Activated naive CD4-positive, alpha-beta T cell treated with anti-CD3 and anti-CD28 coated beads, Interleukin-2, amount 50 U/mL, for 24 hours (primary cell): ENCODE data around the gene OGFOD2.
A peak's percentile ranks its signal among the peaks of the same experiment; 100 is the strongest.
"Not testable (repeated sequence)": the region's sequence is repeated elsewhere in the genome, so short reads cannot be mapped to it uniquely, and the experiment has no call there.

Experiments used
- H3K27ac Mint-ChIP-seq: one replicate; pipeline ENCODE4 v1.8.0; 2021; ENCODE audit warnings: mild to moderate bottlenecking, mixed read lengths
- H3K27me3 Mint-ChIP-seq: one replicate; pipeline ENCODE4 v1.8.0; 2021; ENCODE audit warnings: mixed read lengths
- H3K36me3 Mint-ChIP-seq: one replicate; pipeline ENCODE4 v1.8.0; 2021; ENCODE audit warnings: mixed read lengths
- H3K4me1 Mint-ChIP-seq: one replicate; pipeline ENCODE4 v1.8.0; 2021; ENCODE audit warnings: mixed read lengths
- H3K4me3 Mint-ChIP-seq: one replicate; pipeline ENCODE4 v1.8.0; 2021; ENCODE audit warnings: mild to moderate bottlenecking, mixed read lengths
- H3K9me3 Mint-ChIP-seq: one replicate; pipeline ENCODE4 v1.8.0; 2021; ENCODE audit warnings: mixed read lengths

OGFOD2 gene

DNA sequence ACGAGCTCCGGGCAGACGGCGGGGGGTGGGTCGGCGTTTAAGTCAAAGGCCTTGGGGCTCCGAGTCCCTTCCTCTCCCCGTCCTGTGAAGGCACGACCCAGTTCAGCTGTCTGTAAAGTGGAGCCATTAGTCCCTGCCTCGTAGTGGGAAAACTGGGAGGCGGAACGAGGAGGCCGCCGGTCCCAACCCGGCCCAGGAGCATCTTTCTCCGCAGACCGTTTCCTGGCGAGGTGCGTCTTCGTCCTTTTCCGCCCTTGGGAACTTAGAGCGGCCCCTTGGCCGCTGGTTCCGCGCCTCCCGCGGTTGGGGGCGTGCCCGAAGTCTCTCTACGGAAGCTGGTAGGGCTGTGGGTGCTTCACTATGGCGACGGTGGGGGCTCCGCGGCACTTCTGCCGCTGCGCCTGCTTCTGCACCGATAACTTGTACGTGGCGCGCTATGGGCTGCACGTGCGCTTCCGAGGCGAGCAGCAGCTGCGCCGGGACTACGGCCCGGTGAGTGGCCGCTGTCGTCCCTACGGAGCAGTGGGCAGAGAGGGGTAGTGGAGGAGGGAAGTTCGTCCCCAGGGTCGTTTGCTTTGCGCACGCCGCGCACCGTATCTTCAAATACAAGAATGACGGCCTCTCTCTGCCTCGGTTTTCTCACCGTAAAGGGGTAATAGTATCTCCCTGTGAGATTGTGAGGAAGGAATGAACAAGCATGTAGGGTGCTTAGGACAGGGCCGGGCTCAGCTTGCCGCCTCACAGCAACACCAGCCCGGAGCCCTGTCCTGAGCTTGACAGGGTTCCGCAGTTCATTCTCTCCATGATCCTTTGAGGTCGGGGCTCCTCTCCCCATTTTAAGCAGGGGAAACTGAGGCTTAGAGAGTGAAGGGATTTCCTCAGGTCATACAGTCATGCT, at the start of gene OGFOD2:
Gene OGFOD2 (plus strand): TSS at position 353 of the 898 bp plus-strand sequence. CDS start 8 bp downstream, at position 361.
- Mint-ChIP-seq H3K4me1 (peaks cover 38% of the 10 kb centered on the region), H3K4me3 (peak within 1 kb of the TSS; percentile 97), H3K27ac (peak within 1 kb of the TSS; percentile 99), H3K9me3 (no peaks in the 10 kb centered on the region), H3K36me3 (no peaks in the 10 kb centered on the region), H3K27me3 (no peaks in the 10 kb centered on the region)

DNA sequence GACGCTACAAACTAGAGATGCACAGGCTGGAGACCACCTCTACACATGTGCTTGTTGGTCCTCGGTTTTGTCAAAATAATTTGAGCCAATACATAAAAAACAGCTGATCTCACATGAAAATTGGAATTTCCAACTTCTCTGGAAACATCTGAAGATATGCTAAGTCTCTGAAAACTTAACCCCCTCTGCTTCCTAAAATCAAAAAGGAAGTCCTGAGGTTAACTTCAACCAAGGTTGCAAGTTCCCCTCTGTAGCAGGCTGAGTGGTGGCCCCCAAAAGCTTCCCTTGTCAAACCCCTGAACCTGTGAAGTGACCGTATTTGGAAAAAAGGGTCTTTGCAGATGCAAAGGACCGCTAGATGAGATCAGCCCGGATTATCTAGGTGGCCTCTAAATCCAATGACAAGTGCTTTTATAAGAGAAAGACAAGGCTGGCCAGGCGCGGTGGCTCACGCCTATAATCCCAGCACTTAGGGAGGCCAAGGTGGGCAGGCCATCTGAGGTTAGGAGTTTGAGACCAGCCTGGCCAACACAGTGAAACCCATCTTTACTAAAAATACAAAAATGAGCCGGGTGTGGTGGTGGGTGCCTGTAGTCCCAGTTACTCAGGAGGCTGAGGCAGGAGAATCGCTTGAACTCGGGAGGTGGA, 47.2 kb upstream of the OGFOD2 start:
- Mint-ChIP-seq H3K27me3 (no peaks in the 10 kb centered on the region), H3K9me3 (no peaks in the 10 kb centered on the region), H3K27ac (no peak overlapping the region), H3K4me3 (no peak overlapping the region), H3K36me3 (peaks cover 1% of the 10 kb centered on the region), H3K4me1 (no peaks in the 10 kb centered on the region)

DNA sequence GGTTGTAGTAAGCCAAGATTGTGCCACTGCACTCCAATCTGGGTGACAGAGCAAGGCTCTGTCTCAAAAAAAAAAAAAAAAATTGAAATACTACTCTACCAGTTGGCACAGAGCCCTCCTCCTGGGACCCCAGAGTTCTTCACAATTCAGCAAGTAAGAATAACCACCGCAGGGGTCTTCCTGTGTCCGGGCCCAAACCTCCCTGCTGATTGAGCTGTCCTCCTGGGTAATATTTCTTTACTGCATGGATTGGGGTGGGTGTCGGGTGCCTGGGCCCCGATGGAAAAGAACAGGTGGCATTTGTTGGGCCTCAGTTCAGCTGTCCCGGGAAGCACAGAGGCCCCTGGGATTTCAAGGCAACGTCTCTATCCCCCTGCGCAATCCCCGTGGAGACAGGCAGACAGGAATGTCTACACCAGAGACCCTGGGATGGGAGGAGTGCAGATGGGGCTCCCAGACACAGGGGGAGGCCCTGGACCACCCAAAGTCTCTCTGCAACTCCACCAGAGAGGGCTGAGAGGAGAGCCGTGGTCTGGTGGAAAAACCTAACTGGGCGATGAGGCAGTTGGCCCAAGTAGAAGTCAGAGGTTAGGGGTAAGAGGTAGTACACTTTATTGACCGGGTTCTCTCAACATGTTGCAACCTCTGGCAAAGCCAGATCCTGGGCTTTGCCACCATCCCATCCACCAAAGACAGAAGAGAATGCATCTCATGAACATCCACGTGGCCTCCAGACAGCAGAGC, 46.5 kb upstream of the OGFOD2 start:
- H3K9me3 Mint-ChIP-seq, result no peaks in the 10 kb centered on the region
- H3K4me3 Mint-ChIP-seq, result no peak overlapping the region
- no peaks in the 10 kb centered on the region for H3K4me1 Mint-ChIP-seq
- H3K27me3 Mint-ChIP-seq, result no peaks in the 10 kb centered on the region
- H3K36me3 Mint-ChIP-seq, result peaks cover 1% of the 10 kb centered on the region
- no peak overlapping the region for H3K27ac Mint-ChIP-seq

DNA sequence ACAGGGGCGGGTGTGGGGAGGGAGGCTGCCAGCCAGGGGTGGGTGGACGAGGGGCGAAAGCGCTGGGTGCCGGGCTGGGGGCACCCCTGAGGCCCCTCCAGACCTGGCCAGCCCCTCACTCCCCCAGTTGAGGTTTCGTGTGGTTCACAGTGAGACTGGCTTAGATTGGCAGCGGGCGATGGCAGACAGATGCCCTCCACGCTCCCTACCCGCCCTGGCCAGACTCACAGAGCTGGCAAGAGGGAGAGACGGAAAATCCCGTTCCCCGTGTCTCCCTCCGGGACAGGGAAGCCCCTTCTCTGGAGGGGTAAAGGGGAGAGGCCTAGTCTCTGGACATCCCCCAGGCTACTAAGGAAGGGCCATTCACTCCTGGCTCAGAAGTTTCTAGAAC, 45.9 kb upstream of the OGFOD2 start:
- H3K36me3 Mint-ChIP-seq, result peaks cover 1% of the 10 kb centered on the region
- H3K4me3 Mint-ChIP-seq, result no peak overlapping the region
- no peaks in the 10 kb centered on the region for H3K4me1 Mint-ChIP-seq
- no peaks in the 10 kb centered on the region for H3K27me3 Mint-ChIP-seq
- H3K9me3 Mint-ChIP-seq, result no peaks in the 10 kb centered on the region
- H3K27ac Mint-ChIP-seq, result no peak overlapping the region

DNA sequence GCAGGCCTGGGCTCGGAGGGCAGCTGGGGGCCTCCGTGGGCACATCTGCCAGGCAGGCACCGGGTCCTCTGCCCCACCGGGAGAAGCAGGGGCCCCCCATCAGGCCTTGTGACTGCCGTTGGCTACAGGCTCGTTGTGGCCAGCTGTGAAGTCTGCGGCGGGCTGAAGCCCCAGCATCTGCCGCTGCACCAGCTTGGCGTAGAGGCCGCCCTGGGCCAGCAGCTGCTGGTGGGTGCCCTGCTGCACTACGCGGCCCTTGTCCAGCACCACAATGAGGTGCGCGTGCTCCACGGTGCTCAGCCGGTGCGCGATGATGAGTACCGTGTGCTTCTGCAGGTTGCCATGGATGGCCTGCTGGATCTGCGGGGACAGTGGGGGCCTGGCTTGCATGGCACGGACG, 45.2 kb upstream of the OGFOD2 start:
- H3K4me3 Mint-ChIP-seq, result no peak overlapping the region
- no peaks in the 10 kb centered on the region for H3K4me1 Mint-ChIP-seq
- peaks cover 1% of the 10 kb centered on the region for H3K36me3 Mint-ChIP-seq
- no peaks in the 10 kb centered on the region for H3K9me3 Mint-ChIP-seq
- H3K27me3 Mint-ChIP-seq, result no peaks in the 10 kb centered on the region
- no peak overlapping the region for H3K27ac Mint-ChIP-seq

DNA sequence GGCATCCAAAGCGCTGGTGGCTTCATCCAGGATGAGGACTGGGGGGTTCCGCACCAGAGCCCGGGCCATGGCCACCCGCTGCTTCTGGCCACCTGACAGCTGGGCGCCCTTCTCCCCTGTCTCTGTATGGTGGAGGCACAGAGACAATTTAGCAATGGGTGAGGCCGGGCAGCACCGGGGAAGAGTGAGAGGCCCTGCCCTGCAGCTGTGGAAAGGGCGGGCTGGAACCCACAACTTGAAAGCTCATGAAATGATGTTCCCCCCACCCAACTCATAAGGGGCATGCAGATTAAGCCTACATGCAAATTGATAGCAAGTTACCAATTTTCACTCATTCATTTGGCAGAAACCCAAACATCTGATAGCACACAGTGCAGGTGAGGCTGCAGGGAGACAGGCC, 42.8 kb upstream of the OGFOD2 start:
- Mint-ChIP-seq H3K36me3 (peaks cover 1% of the 10 kb centered on the region), H3K4me3 (no peak overlapping the region), H3K4me1 (no peaks in the 10 kb centered on the region), H3K27ac (no peak overlapping the region), H3K9me3 (no peaks in the 10 kb centered on the region), H3K27me3 (no peaks in the 10 kb centered on the region)

DNA sequence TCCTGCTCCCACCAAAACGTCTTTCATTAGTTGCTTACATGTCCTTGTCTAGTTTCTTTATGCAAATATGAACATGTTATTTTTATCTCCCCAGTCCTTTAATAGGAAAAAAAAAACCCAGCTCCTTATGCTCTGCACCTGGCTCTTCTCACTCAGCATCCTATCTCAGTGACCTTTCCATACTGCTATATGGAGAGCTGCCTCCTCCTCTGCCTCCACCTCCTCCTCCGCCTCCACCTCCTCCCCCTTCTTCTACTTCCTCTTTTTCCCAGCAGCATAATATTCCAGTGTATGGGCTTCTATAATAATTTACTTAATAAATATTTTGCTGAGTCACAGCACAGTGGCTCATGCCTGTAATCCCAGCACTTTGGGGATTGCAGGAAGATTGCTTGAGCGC, 40.3 kb upstream of the OGFOD2 start:
- no peak overlapping the region for H3K4me3 Mint-ChIP-seq
- H3K9me3 Mint-ChIP-seq, result no peaks in the 10 kb centered on the region
- peaks cover 3% of the 10 kb centered on the region for H3K36me3 Mint-ChIP-seq
- no peak overlapping the region for H3K27ac Mint-ChIP-seq
- no peaks in the 10 kb centered on the region for H3K27me3 Mint-ChIP-seq
- no peaks in the 10 kb centered on the region for H3K4me1 Mint-ChIP-seq

DNA sequence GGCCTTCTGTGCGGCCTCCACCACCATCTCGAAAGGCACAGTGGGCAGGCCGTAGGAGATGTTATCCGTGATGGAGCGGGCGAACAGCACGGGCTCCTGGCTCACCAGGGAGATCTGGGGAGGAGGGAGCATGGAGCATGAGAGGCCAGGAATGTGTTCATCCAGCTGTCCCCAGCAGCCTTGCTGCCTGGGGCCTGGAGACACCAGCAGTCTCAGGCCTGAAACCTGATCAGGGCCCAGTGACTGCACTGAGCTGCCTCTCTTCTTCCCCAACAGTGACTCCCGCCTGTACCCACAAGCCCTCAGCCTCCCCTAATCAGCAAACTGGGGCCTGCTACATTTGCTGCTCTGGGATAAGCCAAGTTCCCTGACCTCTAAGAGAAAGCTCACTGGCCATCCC, 39.7 kb upstream of the OGFOD2 start:
- Mint-ChIP-seq H3K9me3 (no peaks in the 10 kb centered on the region), H3K4me1 (no peaks in the 10 kb centered on the region), H3K27ac (no peak overlapping the region), H3K36me3 (peaks cover 3% of the 10 kb centered on the region), H3K4me3 (no peak overlapping the region), H3K27me3 (no peaks in the 10 kb centered on the region)

DNA sequence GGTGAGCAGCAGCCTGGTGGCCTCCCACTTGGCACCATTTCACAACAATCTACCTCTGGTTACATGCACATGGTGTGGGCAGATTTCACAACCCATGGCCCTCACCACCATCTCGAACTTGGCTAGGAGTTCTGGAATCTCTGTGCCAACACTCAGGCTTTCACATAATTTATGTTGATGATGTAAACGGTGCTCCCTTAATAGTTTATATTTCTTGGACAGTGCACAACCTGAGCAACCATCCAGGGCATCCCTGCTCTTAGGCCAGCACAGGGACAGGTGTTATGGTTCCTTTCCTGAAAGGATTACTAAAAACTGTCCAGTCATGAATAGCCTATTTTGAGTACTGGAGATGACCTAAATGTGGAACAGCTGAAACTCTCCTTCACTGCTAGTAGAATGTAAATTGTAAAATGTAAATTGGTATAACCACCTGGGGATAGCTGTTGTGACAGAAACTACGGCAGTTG, 37.4 kb upstream of the OGFOD2 start:
- H3K4me1 Mint-ChIP-seq, result no peaks in the 10 kb centered on the region
- no peaks in the 10 kb centered on the region for H3K27me3 Mint-ChIP-seq
- H3K4me3 Mint-ChIP-seq, result no peak overlapping the region
- no peaks in the 10 kb centered on the region for H3K9me3 Mint-ChIP-seq
- no peak overlapping the region for H3K27ac Mint-ChIP-seq
- H3K36me3 Mint-ChIP-seq, result peaks cover 3% of the 10 kb centered on the region

DNA sequence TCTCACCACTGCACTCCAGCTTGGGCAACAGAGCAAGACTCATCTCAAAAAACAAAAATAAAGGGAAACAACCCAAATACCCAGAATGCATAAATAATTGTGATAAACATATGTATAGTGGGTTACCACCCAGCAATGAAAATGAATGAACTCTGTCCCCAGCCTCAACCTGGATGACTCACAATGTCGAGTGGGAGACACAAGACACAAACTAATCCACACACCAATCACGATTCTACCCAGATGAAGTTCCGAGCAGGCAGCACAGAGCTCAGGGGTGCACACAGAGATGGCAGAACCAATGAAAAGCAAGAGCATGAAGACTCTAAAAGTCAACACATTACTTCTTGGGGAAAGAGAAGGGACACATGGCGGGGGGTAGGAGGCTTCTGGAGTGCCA, 35.9 kb upstream of the OGFOD2 start:
- Mint-ChIP-seq H3K4me3 (no peak overlapping the region), H3K9me3 (no peaks in the 10 kb centered on the region)

DNA sequence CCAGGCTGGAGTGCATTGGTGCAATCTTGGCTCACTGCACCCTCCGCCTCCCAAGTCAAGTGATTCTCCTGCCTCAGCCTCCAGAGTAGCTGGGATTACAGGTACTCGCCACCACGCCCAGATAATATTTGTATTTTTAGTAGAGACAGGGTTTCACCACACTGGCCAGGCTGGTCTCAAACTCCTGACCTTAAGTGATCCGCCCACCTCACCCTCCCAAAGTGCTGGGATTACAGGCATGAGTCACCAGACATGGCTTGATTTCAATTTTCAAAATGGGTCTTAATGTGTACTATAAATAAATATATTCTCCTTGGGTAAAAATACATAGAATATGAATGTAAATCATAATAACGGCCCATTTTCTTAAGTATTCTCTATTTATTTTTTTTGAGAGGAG, 33.7 kb upstream of the OGFOD2 start:
- H3K9me3 Mint-ChIP-seq, H3K4me1 Mint-ChIP-seq, H3K27ac Mint-ChIP-seq, H3K27me3 Mint-ChIP-seq, H3K36me3 Mint-ChIP-seq, H3K4me3 Mint-ChIP-seq: not testable (repeated sequence)

More for the DNA sequence above, 35.9 kb upstream of the OGFOD2 start:
- Mint-ChIP-seq H3K27ac (no peak overlapping the region), H3K27me3 (no peaks in the 10 kb centered on the region), H3K4me1 (no peaks in the 10 kb centered on the region), H3K36me3 (peaks cover 4% of the 10 kb centered on the region)

DNA sequence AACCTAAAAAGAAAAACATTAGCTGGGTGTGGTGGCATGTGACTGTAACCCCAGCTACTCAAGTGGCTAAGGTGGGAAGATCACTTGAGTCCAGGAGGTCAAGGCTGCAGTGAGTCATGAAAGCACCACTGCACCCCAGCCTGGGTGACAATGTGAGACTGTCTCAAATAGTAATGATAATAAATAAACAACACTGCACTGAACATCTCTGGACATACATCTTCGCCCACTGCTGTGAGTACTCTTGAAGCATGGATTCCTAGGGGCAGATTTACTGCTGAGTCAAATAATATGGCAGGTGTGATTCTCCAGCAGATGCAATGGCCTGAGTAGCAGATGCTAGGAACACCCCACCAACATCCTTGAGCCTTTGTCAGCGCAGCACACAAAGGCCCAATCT, 32.4 kb upstream of the OGFOD2 start:
- Mint-ChIP-seq H3K27ac (no peak overlapping the region), H3K4me3 (no peak overlapping the region), H3K9me3 (no peaks in the 10 kb centered on the region), H3K36me3 (peaks cover 6% of the 10 kb centered on the region), H3K27me3 (no peaks in the 10 kb centered on the region), H3K4me1 (peaks cover 14% of the 10 kb centered on the region)

DNA sequence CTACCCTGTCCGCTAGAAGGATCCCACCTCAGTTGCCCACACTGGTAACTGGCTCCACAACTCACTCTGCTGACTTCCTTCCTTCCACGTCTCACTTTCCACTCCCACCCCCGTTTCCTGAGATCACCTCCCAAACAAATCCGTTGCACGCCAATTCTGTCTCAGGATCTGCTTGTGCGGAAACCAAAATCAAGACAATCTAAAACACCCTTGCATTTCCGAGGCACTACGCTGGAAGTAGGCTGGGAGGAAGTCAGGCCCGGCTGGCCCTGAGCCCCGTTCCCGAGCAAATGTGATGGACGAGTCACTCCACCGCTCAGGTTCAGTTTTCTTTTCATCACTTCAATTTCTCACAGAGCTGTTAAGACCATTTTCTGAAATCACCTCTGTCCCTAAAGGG, 31.8 kb upstream of the OGFOD2 start:
- no peak overlapping the region for H3K27ac Mint-ChIP-seq
- no peaks in the 10 kb centered on the region for H3K9me3 Mint-ChIP-seq
- H3K36me3 Mint-ChIP-seq, result peaks cover 6% of the 10 kb centered on the region
- no peaks in the 10 kb centered on the region for H3K27me3 Mint-ChIP-seq
- peak overlapping the region; percentile 41 for H3K4me3 Mint-ChIP-seq
- peaks cover 14% of the 10 kb centered on the region for H3K4me1 Mint-ChIP-seq

DNA sequence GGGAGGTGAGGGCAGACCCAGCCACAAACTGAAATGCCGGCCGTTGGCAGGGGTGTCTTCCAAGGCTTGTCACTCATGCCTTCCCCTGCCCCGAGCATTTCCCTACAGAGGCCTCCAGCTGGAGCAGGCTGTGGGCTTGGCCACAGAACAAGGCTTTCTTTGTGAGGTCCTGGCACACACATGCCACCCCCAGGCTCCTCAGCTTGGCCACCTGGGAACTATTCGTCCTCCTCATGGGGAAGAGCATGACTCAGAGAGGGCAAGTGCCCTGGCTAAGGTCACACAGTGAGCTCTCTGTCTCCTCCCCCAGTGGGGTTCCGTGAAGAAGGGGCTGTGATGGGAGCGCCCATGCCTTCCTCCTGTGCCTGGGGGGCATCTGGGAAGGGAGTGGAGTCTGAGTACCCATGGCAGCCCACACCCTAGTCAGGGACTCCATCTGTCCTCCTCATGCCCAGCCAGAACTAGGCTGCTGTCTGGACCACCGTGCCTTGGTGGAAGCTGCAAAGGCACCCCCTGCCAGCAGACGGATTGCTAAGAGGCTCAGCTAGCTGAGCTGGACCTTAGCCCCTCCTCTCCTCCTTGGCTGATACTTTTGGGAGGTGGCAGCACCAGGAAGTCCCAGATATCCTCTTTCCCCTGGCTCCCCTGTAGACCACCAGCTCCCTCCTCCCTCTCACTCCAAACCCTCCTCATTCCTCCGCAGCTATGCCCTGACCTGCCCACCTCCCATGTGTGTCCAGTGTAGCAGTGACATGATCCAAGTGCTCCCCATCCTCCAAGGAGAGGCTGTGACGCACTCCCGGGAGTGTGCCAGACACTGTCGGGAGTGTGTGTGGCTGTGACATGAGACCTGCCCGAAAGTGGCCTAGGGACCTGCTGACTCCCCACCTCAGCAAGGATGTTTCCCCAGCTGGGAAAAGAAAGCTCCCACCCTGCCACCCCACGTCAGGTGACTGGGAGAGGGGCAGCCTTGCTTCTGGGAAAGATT, 30.1 kb upstream of the OGFOD2 start:
- Mint-ChIP-seq H3K4me3 (no peak overlapping the region), H3K36me3 (peaks cover 3% of the 10 kb centered on the region), H3K4me1 (peaks cover 14% of the 10 kb centered on the region), H3K27me3 (no peaks in the 10 kb centered on the region), H3K27ac (peak overlapping the region; percentile 43), H3K9me3 (no peaks in the 10 kb centered on the region)
